GM18508 (cell line): ENCODE data around the gene PRKCZ.

Experiments
- ATAC-seq: cut with Tn5 transposase; IDR thresholded peaks from one replicate; pipeline ENCODE4 v1.9.1; 2021; ENCODE audit warnings: moderate number of reproducible peaks; ENCODE audit not compliant: insufficient read depth, unreplicated experiment

The PRKCZ gene

GRCh38 chr1:2201062-2201461 lies 150.9 kb downstream of the PRKCZ start:
- ATAC-seq = no peak

DNA sequence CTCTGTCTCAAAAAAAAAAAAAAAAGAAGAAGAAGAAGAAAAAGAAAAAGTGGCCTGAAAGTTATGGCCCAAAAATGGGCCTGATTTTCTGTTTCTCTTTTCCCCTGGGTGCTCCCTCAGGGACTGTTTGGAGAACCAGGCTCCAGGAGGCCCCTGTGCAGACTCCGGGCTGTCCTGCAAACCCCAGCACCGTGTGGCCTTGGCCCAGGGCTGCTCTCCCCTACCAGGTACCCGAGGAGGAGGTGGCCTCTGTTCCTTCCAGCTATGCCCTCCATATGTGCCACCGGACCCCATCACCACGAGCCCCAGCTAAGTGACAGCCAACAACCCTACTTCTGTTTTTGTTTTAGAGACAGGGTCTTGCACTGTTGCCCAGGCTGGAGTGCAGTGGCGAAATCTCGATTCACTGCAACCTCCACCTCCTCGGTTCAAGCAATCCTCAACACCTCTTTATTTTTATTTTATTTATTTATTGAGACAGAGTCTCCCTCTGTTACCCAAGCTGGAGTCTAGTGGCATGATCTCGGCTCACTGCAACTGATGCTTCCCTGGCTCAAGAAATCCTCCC lies 151.9 kb downstream of the PRKCZ start:
- no peak for ATAC-seq

- no peak for ATAC-seq
Observed at GRCh38 chr1:2202843-2203601, 152.8 kb downstream of the PRKCZ start.

DNA sequence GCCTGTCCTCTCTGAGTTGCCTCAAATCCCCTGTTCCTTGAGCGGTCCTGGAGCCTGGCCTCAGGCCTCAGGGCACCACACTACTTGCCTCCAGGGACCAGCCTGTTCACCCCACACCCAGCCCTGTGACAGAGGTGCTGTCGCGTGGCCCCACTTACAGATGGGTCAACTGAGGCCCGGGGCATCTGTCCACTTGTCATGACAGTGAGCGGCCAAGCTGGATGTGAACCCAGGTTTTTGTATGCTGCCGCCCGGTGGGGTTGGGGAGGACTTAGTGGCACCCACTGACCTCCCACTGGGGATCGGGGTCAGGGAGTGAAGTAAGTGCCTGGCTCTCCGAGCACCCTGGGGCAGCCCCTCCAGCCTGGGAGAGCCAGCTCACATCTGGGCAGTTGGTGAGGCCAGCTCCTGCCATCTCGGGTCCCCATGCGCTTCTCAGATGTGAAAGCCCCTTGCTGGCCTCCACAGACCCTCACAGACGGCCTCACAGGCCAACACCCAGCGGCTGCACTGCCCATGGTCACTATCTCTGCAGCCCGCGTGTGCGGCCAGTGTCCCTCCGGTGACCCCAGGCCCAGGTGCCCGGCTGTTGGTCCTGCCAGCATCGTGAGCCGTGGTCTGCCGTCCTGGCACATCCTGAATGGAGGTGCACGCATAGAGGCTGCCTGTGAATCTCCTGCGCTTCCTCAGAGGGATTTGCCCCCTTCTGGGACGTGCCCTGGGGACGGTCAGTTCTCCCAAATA lies 153.6 kb downstream of the PRKCZ start:
- no peak for ATAC-seq

GRCh38 chr1:2204415-2205190 lies 154.4 kb downstream of the PRKCZ start:
- ATAC-seq = no peak

GRCh38 chr1:2205191-2205952 lies 155.2 kb downstream of the PRKCZ start:
- ATAC-seq = no peak

- ATAC-seq = no peak
Observed at GRCh38 chr1:2206813-2207487, 156.7 kb downstream of the PRKCZ start.

DNA sequence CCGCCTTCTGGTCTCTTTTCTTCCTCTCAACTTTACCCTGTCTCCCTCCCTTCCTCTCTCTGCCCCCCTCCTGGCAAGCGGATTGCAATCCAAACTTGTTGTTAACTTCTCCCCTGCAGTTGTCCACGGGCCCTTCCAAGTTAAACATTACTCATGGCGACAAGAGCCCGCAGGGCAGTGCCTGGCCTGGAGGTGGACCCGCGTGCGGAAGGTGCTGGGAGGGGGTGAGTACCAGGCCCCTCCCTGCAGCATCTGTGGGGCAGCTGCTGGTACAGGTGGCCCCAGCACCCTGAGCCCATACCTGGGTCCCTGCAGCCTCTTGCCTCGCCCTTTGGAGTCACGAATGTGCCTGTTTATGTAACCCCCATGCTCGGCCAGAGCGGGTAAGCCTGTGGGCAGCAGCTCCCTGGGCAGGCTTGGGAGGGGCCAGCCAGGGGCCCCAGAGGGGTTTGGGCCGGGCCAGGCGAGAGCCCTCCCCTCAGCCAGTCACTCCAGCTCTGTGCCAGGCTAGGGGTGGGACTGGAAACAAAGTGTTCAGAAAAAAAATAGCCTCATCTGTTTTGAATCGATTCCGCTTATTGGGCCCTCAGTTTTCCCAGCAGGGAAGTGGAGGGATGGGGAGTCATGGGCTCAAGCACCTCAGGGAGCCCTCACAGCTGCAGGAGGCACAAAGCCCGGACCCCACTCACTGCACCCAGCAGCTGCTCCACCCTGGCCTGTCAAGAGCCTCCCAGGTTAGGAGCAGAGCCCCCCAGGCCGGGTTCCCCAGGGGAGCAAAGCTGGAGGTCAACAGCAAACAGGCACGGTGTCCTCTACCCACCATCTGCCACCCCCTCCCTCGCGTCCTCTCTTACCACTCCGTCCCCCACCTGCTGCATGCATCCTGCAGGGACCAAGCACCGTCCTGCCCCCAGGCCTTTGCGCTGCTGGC lies 158.4 kb downstream of the PRKCZ start:
- no peak for ATAC-seq

DNA sequence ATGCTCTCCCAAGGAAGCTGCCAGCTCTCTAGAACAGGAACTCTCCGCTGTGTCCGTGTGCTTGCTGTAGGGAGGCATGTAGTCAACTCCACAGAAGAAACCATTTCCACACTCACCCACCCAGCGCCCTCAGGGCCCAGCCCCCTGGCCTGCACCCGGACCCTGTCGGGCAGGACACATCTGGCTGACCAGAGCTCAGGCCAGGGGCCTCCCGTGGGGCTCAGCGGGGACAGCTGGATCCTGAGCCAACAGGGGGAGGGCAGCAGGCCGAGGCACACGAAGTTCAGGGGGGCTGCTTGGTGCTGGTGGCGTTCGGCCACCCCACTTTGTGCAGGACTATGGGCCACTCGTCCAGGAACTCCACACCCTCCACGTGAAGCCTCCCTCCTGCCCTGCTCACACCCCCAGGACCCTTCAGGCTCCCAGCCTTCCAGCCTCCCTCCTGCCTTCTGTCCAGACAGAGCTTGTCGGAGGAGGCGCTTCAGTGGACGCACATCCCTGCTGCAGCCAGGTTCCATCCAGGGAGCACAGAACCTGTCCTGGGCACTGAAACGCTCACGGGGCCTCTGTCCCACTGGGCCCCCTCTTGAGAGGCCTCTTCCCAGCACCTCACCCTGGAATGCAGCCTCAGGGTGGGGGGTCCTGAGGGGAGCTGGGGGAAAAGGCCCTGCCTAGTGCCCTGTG lies 159.3 kb downstream of the PRKCZ start:
- no peak for ATAC-seq

GRCh38 chr1:2210084-2210653 lies 160.0 kb downstream of the PRKCZ start:
- no peak for ATAC-seq

DNA sequence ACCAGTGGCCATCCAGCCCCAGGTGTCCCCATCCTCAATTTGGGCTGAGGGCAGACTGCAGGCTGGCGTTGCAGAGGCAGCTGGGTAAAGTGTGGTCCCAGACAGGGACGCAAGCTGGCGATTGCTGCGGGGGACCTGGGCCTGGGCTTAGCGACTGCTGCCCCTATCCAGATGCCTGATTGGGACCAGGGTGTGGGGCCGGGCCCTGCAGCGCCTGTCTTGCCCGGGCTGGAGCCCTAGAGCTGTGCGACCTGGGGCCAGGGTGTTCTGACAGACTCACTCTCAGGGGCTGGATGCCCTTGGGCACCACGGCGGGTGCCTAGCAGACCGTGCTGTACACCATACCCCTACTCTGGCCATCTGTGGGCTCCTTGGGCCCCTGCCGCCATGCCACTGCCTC lies 160.6 kb downstream of the PRKCZ start:
- no peak for ATAC-seq

DNA sequence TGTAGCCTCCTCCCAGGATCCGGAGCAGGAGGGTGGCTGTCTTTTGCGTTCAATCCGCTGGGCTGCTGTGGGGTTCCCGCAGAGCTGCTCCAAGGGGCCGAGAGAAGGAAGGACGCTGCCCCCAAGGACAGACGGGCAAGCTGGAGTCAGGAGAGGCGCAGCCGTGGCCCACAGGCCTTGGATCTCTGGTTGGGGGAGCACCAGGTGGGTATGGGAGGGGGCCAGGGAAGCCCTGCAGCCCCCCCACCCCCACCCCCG lies 162.0 kb downstream of the PRKCZ start:
- no peak for ATAC-seq

DNA sequence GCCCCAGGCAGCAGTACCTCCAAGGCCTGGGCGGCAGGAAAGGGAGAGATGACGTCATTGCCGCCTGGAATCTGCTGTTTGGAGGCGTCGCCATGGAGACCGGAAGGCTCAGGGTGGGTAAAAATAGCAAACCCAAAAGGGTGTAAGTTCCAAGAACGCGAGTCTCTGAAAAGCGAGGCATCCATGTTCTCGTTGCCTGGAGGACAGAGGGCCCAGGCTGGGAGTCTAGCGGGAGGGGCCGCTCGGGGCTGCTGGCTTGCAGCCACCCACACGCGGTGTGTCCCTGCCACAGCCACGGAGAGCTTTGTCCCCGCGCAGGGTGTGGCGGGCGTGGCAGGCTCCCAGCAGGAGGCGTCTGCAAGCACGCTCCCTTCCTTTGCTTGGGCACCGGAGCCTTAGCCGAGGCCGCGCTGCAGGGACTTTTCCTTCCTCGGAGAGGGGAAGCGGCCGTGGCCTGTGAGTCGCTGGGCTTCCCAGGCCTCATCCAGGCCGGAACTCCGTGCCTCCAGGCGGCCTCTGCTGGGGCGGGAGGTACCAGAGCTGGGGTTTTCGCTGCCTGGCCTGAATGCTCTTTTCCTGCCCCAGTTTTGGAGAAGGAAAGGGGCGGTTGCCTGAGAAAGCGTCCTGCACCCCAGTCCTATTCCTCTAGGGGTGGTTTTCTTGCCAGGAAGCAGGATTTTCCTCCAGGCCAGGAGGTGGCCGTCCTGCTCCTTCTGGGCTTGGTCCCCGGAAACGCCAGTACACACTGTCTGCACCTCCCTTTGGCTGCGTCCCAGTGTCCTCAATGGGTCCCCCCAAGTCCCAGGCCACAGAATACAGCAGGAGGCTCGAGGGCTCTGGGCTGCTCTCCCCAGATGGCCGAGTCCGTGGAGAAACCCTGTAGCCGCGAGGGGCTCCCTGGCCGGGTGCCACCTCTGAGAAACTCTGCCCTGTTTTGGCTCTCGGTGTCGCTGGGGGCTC lies 162.6 kb downstream of the PRKCZ start:
- ATAC-seq = no peak

GRCh38 chr1:2213576-2214505 lies 163.6 kb downstream of the PRKCZ start:
- ATAC-seq = no peak

DNA sequence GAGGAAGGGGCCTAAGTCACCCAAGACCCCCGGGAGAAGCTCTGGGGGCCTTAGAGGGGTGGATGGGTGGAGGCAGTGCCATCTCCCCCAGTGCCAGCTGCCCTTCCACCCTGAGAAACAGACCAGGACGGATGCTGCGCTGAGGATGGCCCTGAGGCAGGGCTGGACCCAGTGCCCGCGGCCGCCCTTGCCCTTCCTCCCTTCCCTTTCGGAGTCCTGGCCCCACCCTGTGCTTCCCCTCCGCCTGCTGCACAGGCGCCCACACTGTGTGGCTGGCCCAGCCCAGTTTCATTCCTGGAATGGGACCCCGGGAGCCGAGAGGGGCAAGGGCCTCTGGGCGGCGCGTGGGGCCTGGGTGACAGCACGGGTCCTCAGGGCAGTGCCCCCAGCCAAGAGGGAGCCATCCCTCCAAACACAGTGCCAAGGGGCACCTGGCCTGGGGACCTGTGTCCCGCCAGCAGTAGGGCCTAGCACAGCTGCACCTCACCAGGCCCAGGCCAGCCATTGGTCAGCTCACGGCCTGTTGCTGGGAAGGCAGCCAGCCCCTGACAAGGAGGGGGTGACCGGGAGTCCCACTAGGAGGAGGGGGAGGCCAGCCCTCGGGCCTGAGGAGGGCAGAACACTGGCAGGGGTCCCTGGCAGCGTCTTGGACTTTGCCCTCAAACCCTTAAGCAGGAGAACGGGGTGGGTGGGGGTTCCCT lies 164.5 kb downstream of the PRKCZ start:
- no peak for ATAC-seq
